ENCODE measurements around the gene AAK1. TPM values are rescaled to one million over a fixed set of nuclear protein-coding genes. Genes with fewer than 3 reads are reported as not detected.
A peak's percentile ranks its signal among the peaks of the same experiment; 100 is the strongest.

The AAK1 gene
- total RNA-seq, 1 donor from 2014 or later: 43.4 TPM

GRCh38 chr2:69462780-69463179 is 180.8 kb downstream of the AAK1 start:
- no peak for DNase-seq (ENCODE audit: low spot score, unreplicated experiment)
- TF ChIP-seq, protein P1, sequence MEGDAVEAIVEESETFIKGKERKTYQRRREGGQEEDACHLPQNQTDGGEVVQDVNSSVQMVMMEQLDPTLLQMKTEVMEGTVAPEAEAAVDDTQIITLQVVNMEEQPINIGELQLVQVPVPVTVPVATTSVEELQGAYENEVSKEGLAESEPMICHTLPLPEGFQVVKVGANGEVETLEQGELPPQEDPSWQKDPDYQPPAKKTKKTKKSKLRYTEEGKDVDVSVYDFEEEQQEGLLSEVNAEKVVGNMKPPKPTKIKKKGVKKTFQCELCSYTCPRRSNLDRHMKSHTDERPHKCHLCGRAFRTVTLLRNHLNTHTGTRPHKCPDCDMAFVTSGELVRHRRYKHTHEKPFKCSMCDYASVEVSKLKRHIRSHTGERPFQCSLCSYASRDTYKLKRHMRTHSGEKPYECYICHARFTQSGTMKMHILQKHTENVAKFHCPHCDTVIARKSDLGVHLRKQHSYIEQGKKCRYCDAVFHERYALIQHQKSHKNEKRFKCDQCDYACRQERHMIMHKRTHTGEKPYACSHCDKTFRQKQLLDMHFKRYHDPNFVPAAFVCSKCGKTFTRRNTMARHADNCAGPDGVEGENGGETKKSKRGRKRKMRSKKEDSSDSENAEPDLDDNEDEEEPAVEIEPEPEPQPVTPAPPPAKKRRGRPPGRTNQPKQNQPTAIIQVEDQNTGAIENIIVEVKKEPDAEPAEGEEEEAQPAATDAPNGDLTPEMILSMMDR (IDR thresholded peaks at IDR 0.05; ENCODE audit: unreplicated experiment): no peak
- no peaks in the 10 kb centered on the region for H3K9me3 Mint-ChIP-seq (ENCODE audit: low read depth)
- peaks cover 12% of the 10 kb centered on the region for H3K36me3 Mint-ChIP-seq (ENCODE audit: insufficient read depth)
- no peaks in the 10 kb centered on the region for H3K4me1 Mint-ChIP-seq (ENCODE audit: low read depth)
- H3K4me3 Mint-ChIP-seq (ENCODE audit: low read depth): no peak overlapping the region
- no peak overlapping the region for H3K27ac Mint-ChIP-seq
- H3K27me3 Mint-ChIP-seq: peaks cover 3% of the 10 kb centered on the region

DNA sequence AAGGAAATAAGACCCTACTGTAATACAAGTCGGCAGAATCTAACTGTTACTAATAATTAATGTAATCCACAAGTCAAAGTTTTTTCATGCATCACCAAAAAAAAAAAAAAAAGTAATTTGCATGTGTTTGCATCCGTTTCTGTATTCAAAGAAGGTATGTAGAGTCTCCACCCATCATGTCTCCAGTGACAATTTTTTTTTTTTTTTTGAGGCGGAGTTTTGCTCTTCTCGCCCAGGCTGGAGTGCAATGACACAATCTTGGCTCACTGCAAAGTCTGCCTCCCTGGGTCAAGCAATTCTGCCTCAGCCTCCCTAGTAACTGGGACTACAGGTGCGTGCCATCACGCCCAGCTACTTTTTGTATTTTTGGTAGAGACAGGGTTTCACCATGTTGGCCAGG is 182.1 kb downstream of the AAK1 start:
- Mint-ChIP-seq H3K27ac (no peak overlapping the region), H3K9me3 (ENCODE audit: low read depth) (no peaks in the 10 kb centered on the region), H3K4me1 (ENCODE audit: low read depth) (no peaks in the 10 kb centered on the region), H3K36me3 (ENCODE audit: insufficient read depth) (peaks cover 12% of the 10 kb centered on the region), H3K27me3 (peaks cover 7% of the 10 kb centered on the region), H3K4me3 (ENCODE audit: low read depth) (no peak overlapping the region)
- TF ChIP-seq, protein P1 (IDR thresholded peaks at IDR 0.05; ENCODE audit: unreplicated experiment): no peak
- DNase-seq (ENCODE audit: low spot score, unreplicated experiment): no peak

GRCh38 chr2:69459936-69460335 is 183.6 kb downstream of the AAK1 start:
- DNase-seq (ENCODE audit: low spot score, unreplicated experiment): no peak
- Mint-ChIP-seq H3K27me3 (peaks cover 11% of the 10 kb centered on the region), H3K9me3 (ENCODE audit: low read depth) (no peaks in the 10 kb centered on the region), H3K4me3 (ENCODE audit: low read depth) (no peak overlapping the region), H3K4me1 (ENCODE audit: low read depth) (no peaks in the 10 kb centered on the region), H3K27ac (peak overlapping the region; percentile 67), H3K36me3 (ENCODE audit: insufficient read depth) (peaks cover 5% of the 10 kb centered on the region)
- TF ChIP-seq, protein P1 (IDR thresholded peaks at IDR 0.05; ENCODE audit: unreplicated experiment): no peak

- peaks cover 12% of the 10 kb centered on the region for H3K4me1 Mint-ChIP-seq (ENCODE audit: low read depth)
- no peaks in the 10 kb centered on the region for H3K36me3 Mint-ChIP-seq (ENCODE audit: insufficient read depth)
- H3K27ac Mint-ChIP-seq: no peak overlapping the region
- DNase-seq (ENCODE audit: low spot score, unreplicated experiment): no peak
- TF ChIP-seq, protein P1 (IDR thresholded peaks at IDR 0.05; ENCODE audit: unreplicated experiment): no peak
- peaks cover 26% of the 10 kb centered on the region for H3K27me3 Mint-ChIP-seq
- H3K9me3 Mint-ChIP-seq (ENCODE audit: low read depth): no peaks in the 10 kb centered on the region
- no peak overlapping the region for H3K4me3 Mint-ChIP-seq (ENCODE audit: low read depth)
These were observed 186.5 kb downstream of the AAK1 start for GRCh38 chr2:69456950-69457445.

GRCh38 chr2:69456154-69456553 is 187.4 kb downstream of the AAK1 start:
- Mint-ChIP-seq H3K27ac (no peak overlapping the region), H3K4me3 (ENCODE audit: low read depth) (no peak overlapping the region), H3K9me3 (ENCODE audit: low read depth) (no peaks in the 10 kb centered on the region), H3K4me1 (ENCODE audit: low read depth) (peaks cover 14% of the 10 kb centered on the region), H3K36me3 (ENCODE audit: insufficient read depth) (no peaks in the 10 kb centered on the region), H3K27me3 (peaks cover 27% of the 10 kb centered on the region)
- TF ChIP-seq, protein P1 (IDR thresholded peaks at IDR 0.05; ENCODE audit: unreplicated experiment): no peak
- no peak for DNase-seq (ENCODE audit: low spot score, unreplicated experiment)
